K562 (cell line): ENCODE measurements around the gene KLHL22. TPM values are rescaled to one million over a fixed set of nuclear protein-coding genes. Genes with fewer than 3 reads are reported as not detected.

Experiments
- BCL6 ChIP-seq: fragments of 250-450 bp; sonication (Bioruptor Pico); IDR thresholded peaks from 2 replicates; pipeline ENCODE4 v1.4.0; 2020
- BRCA1 ChIP-seq, 2 experiments: fragments of 450-650 bp in 1 of 2; sonication (generic) in 1 of 2; formaldehyde crosslinking in 1 of 2; IDR thresholded peaks; 2 replicates each; pipeline versions ENCODE4 v1.5.0 to v1.6.1; 2017 to 2020; ENCODE audit warnings: mild to moderate bottlenecking in 1 of 2, missing genetic modification reagents in 1 of 2
- CTCF ChIP-seq, 3 experiments: IDR thresholded peaks in 2 of 3; conservative IDR thresholded peaks in 1 of 3; 2 replicates each; pipeline ENCODE4 v1.5.1; 2011 to 2012; ENCODE audit warnings: low read length in 3 of 3, mild to moderate bottlenecking in 3 of 3, control low read depth in 2 of 3, improper control_type of control experiment in 1 of 3, inconsistent platforms in 1 of 3, low read depth in 1 of 3, mixed read lengths in 1 of 3, moderate library complexity in 1 of 3; ENCODE audit not compliant: insufficient read depth in 2 of 3
- HDAC3 ChIP-seq: fragments of 450-650 bp; IDR thresholded peaks from 2 replicates; pipeline ENCODE4 v1.6.1; 2018; ENCODE audit warnings: borderline replicate concordance, mild to moderate bottlenecking, moderate library complexity; ENCODE audit not compliant: partially characterized antibody
- MBD1 ChIP-seq: fragments of 250-450 bp; sonication (Bioruptor Pico); IDR thresholded peaks from 2 replicates; pipeline ENCODE4 v1.8.0; 2022; ENCODE audit warnings: inconsistent platforms
- MBD2 ChIP-seq: sonication (generic); IDR thresholded peaks from 2 replicates; pipeline ENCODE4 v1.6.1; 2016; ENCODE audit warnings: low read depth, borderline replicate concordance
- NBN ChIP-seq: fragments of 450-650 bp; IDR thresholded peaks from 2 replicates; pipeline ENCODE4 v1.6.1; 2016; ENCODE audit warnings: low read depth, mild to moderate bottlenecking
- NR3C1 ChIP-seq: sonication (generic); formaldehyde crosslinking; IDR thresholded peaks from 2 replicates; pipeline ENCODE4 v1.8.1; 2022; ENCODE audit warnings: missing genetic modification reagents
- POLR2AphosphoS2 ChIP-seq: IDR thresholded peaks from 2 replicates; pipeline ENCODE4 v1.6.1; 2012; ENCODE audit warnings: low read length, improper control_type of control experiment
- SMARCE1 ChIP-seq: fragments of 450-650 bp; IDR thresholded peaks from 2 replicates; pipeline ENCODE4 v1.7.1; 2016; ENCODE audit warnings: mild to moderate bottlenecking
- SUPT5H ChIP-seq: fragments of 450-650 bp; IDR thresholded peaks from 2 replicates; pipeline ENCODE4 v1.6.1; 2016
- TOE1 ChIP-seq, 2 experiments: fragments of 450-650 bp in 1 of 2; sonication (generic) in 1 of 2; formaldehyde crosslinking in 1 of 2; IDR thresholded peaks; 2 replicates each; pipeline versions ENCODE4 v1.7.1 to v1.8.0; 2016 to 2022; ENCODE audit warnings: borderline replicate concordance in 2 of 2, mild to moderate bottlenecking in 2 of 2, antibody characterized with exemption in 1 of 2, inconsistent platforms in 1 of 2, low read depth in 1 of 2, missing genetic modification reagents in 1 of 2, moderate library complexity in 1 of 2
- ZEB2 ChIP-seq: fragments of 450-650 bp; IDR thresholded peaks from 2 replicates; pipeline ENCODE4 v1.6.1; 2016
- ZNF146 ChIP-seq: IDR thresholded peaks from one replicate; pipeline ENCODE4 v1.6.1; 2018; ENCODE audit warnings: missing compliant biosample characterization; ENCODE audit not compliant: unreplicated experiment
- ZNF695 ChIP-seq: fragments of 450-650 bp; formaldehyde crosslinking; IDR thresholded peaks from 2 replicates; pipeline ENCODE4 v1.4.0; 2020; ENCODE audit warnings: mild to moderate bottlenecking, moderate library complexity
- polyA plus RNA-seq, 8 experiments: library from polyadenylated mRNA; depleted of rRNA in 4 of 8; stranded (reverse) in 5 of 8; unstranded in 3 of 8; fragments of >200 nt; fragmentation: Nextera tagmentation in 2 of 8; fragmentation: Illumina TruSeq in 1 of 8; extraction: Ambion mirVana in 2 of 8; extraction: Trizol in 1 of 8; gene quantifications; 2 replicates each; pipeline versions ENCODE4 v1.2.1 to v1.2.3, GENCODE V29; 2011 to 2014; ENCODE audit warnings: inconsistent platforms in 1 of 8, missing spikeins in 1 of 8
- total RNA-seq, 7 experiments: library from RNA; depleted of rRNA in 6 of 7; stranded (reverse); fragments of >200 nt in 6 of 7; fragmentation: Illumina TruSeq in 2 of 7; extraction: Trizol in 2 of 7; gene quantifications; 2 replicates each; pipeline versions ENCODE4 v1.2.1 to v1.2.3, GENCODE V29; 2011 to 2021; ENCODE audit warnings: low replicate concordance in 1 of 7
- TF ChIP-seq, protein P1 (sequence below): fragments of 250-450 bp; sonication (Bioruptor Pico); IDR thresholded peaks from 2 replicates; pipeline ENCODE4 v1.5.0; 2022; ENCODE audit warnings: mild to moderate bottlenecking
- TF ChIP-seq, protein P2 (sequence below), 2 experiments: fragments of 450-650 bp in 1 of 2; sonication (generic) in 1 of 2; formaldehyde crosslinking; conservative IDR thresholded peaks; 2 replicates each; pipeline versions ENCODE4 v1.4.0 to v1.8.1; 2020 to 2022; ENCODE audit warnings: mild to moderate bottlenecking in 1 of 2, missing genetic modification reagents in 1 of 2
- TF ChIP-seq, protein P3 (sequence below), 2 experiments: IDR thresholded peaks; 2 replicates each; pipeline ENCODE4 v1.6.1; 2012; ENCODE audit warnings: improper control_type of control experiment in 2 of 2, low read depth in 2 of 2, low read length in 2 of 2, borderline replicate concordance in 1 of 2

KLHL22 gene
- total and polyA plus RNA-seq, 9 of the 15 experiments (the other 6 are each of a cell fraction or from before 2014, with no cell fraction given): 1.3 to 25.6 (median 15.2) TPM

- TF ChIP-seq, protein P1, sequence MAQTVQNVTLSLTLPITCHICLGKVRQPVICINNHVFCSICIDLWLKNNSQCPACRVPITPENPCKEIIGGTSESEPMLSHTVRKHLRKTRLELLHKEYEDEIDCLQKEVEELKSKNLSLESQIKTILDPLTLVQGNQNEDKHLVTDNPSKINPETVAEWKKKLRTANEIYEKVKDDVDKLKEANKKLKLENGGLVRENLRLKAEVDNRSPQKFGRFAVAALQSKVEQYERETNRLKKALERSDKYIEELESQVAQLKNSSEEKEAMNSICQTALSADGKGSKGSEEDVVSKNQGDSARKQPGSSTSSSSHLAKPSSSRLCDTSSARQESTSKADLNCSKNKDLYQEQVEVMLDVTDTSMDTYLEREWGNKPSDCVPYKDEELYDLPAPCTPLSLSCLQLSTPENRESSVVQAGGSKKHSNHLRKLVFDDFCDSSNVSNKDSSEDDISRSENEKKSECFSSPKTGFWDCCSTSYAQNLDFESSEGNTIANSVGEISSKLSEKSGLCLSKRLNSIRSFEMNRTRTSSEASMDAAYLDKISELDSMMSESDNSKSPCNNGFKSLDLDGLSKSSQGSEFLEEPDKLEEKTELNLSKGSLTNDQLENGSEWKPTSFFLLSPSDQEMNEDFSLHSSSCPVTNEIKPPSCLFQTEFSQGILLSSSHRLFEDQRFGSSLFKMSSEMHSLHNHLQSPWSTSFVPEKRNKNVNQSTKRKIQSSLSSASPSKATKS (CRISPR knock-in tag): no peak
- TF ChIP-seq, protein P2, sequence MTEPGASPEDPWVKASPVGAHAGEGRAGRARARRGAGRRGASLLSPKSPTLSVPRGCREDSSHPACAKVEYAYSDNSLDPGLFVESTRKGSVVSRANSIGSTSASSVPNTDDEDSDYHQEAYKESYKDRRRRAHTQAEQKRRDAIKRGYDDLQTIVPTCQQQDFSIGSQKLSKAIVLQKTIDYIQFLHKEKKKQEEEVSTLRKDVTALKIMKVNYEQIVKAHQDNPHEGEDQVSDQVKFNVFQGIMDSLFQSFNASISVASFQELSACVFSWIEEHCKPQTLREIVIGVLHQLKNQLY (CRISPR knock-in tag; conservative IDR thresholded peaks at IDR 0.05): 0 out of 4 replicates have a peak, but pooled peaks of 1 of the 2 experiments have one; percentile 11
- no peak for TF ChIP-seq SMARCE1
- TF ChIP-seq NBN: peak; percentile 53; the same call in 1 of the 2 replicates
- no peak for TF ChIP-seq MBD2
- TF ChIP-seq MBD1 (CRISPR knock-in tag): no peak
- TF ChIP-seq BRCA1 (IDR thresholded peaks at IDR 0.05): no peak
- no peak for TF ChIP-seq BRCA1 (CRISPR knock-in tag; IDR thresholded peaks at IDR 0.05)
- TF ChIP-seq SUPT5H: 0 out of 2 replicates have a peak, but pooled peaks have one; percentile 16
- TF ChIP-seq TOE1 (IDR thresholded peaks at IDR 0.05; ENCODE audit: borderline replicate concordance): no peak
- TF ChIP-seq TOE1 (CRISPR knock-in tag; IDR thresholded peaks at IDR 0.05; ENCODE audit: borderline replicate concordance, low read depth): 0 out of 2 replicates have a peak, but pooled peaks have one; percentile 12
- TF ChIP-seq ZEB2: no peak
- TF ChIP-seq, protein P3, sequence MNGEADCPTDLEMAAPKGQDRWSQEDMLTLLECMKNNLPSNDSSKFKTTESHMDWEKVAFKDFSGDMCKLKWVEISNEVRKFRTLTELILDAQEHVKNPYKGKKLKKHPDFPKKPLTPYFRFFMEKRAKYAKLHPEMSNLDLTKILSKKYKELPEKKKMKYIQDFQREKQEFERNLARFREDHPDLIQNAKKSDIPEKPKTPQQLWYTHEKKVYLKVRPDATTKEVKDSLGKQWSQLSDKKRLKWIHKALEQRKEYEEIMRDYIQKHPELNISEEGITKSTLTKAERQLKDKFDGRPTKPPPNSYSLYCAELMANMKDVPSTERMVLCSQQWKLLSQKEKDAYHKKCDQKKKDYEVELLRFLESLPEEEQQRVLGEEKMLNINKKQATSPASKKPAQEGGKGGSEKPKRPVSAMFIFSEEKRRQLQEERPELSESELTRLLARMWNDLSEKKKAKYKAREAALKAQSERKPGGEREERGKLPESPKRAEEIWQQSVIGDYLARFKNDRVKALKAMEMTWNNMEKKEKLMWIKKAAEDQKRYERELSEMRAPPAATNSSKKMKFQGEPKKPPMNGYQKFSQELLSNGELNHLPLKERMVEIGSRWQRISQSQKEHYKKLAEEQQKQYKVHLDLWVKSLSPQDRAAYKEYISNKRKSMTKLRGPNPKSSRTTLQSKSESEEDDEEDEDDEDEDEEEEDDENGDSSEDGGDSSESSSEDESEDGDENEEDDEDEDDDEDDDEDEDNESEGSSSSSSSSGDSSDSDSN (IDR thresholded peaks at IDR 0.05; ENCODE audit: borderline replicate concordance in 1 of 2, low read depth in 2 of 2, low read length in 2 of 2): no peak
- no peak for TF ChIP-seq HDAC3
- no peak for TF ChIP-seq NR3C1 (CRISPR knock-in tag)
- TF ChIP-seq BCL6 (CRISPR knock-in tag): no peak
- TF ChIP-seq ZNF695: no peak
- no peak for TF ChIP-seq POLR2AphosphoS2
- TF ChIP-seq ZNF146 (CRISPR knock-in tag): peak; percentile 65
- TF ChIP-seq CTCF (IDR thresholded peaks at IDR 0.05 in 2 of 3, conservative IDR thresholded peaks at IDR 0.05 in 1 of 3; ENCODE audit: insufficient read depth in 2 of 3, low read depth in 1 of 3, low read length in 3 of 3): no peak
Measured at GRCh38 chr22:20479612-20480196, 15.9 kb downstream of the KLHL22 start (continued).
